Uterus (tissue), 2 donors: ENCODE results near the gene HSD17B2.

Experiments
- POLR2A ChIP-seq, 2 donors: fragments of 450-650 bp; IDR thresholded peaks; one replicate each; pipeline ENCODE4 v1.6.1; 2016; ENCODE audit warnings: antibody characterized with exemption in 2 of 2, mild to moderate bottlenecking in 1 of 2, moderate library complexity in 1 of 2
- TF ChIP-seq, protein P1 (sequence below), 4 experiments: fragments of 200-600 bp in 2 of 4; fragments of 450-650 bp in 2 of 4; sonication (generic) in 2 of 4; IDR thresholded peaks; one replicate each; pipeline ENCODE4 v1.5.1; 2016 to 2019; ENCODE audit warnings: antibody characterized with exemption in 4 of 4, mild to moderate bottlenecking in 2 of 4, moderate library complexity in 1 of 4

GRCh38 chr16:82113741-82114140 is 78.7 kb downstream of the HSD17B2 start:
- TF ChIP-seq, protein P1, sequence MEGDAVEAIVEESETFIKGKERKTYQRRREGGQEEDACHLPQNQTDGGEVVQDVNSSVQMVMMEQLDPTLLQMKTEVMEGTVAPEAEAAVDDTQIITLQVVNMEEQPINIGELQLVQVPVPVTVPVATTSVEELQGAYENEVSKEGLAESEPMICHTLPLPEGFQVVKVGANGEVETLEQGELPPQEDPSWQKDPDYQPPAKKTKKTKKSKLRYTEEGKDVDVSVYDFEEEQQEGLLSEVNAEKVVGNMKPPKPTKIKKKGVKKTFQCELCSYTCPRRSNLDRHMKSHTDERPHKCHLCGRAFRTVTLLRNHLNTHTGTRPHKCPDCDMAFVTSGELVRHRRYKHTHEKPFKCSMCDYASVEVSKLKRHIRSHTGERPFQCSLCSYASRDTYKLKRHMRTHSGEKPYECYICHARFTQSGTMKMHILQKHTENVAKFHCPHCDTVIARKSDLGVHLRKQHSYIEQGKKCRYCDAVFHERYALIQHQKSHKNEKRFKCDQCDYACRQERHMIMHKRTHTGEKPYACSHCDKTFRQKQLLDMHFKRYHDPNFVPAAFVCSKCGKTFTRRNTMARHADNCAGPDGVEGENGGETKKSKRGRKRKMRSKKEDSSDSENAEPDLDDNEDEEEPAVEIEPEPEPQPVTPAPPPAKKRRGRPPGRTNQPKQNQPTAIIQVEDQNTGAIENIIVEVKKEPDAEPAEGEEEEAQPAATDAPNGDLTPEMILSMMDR (IDR thresholded peaks at IDR 0.05) = no peak
- no peak for TF ChIP-seq POLR2A (IDR thresholded peaks at IDR 0.05)
